ENCODE measurements around the gene CAMTA1.
"Not testable (repeated sequence)": the region's sequence is repeated elsewhere in the genome, so short reads cannot be mapped to it uniquely, and the experiment has no call there.

CAMTA1 gene

GRCh38 chr1:7589080-7589735 is 804.0 kb downstream of the CAMTA1 start:
- DNase-seq, result no peak

DNA sequence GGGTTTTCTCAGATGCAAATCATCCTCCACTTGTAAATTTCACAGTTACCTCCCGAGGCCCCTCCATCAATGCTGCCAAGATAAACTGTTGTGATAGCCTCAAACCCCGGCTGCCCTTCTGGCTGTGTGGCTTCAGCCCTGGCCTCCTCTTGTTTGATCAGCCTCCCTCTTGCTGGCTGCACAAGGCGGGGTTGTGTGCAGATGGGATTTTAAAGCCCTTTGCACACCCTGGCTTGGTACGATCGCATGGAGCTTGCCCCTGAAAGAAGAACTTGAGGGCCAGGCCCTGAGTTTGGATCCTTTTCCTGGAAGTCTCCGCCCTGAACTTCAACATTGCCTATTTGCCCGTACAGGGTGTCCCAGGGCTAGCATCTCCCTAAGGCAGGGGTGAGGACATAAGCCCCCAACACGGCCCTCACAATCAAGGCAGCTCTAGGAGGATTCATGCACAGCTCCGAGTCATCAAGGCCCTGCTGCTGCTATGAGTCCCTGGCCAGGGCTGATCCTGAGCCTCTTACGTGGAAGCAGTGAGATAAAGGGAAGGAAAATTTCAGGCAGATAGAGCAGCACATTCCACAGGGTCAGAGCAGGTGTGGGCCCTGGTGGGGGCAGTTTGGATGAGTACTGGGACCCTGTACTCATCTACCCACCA is 804.6 kb downstream of the CAMTA1 start:
- DNase-seq, result no peak

- no peak for DNase-seq
Observed at GRCh38 chr1:7590426-7590790, 805.2 kb downstream of the CAMTA1 start.

DNA sequence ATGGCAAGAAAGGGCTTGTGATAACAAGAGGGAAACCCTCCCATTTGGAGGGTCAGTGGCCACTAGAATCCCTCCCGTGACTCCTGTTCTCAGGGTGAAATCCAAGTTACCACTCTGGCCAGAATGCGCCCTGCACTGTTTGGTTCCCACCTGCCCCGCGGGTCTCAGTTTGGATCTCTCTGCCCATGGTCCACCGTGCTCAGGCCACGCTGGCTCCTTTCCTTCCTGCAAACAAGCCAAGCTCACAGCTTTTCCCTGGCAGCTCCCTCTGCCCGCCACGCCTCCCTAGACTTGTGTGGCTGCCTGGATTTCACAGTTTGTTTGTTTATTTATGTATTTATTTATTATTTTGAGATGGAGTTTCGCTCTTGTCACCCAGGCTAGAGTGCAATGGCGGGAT is 806.3 kb downstream of the CAMTA1 start:
- no peak for DNase-seq

DNA sequence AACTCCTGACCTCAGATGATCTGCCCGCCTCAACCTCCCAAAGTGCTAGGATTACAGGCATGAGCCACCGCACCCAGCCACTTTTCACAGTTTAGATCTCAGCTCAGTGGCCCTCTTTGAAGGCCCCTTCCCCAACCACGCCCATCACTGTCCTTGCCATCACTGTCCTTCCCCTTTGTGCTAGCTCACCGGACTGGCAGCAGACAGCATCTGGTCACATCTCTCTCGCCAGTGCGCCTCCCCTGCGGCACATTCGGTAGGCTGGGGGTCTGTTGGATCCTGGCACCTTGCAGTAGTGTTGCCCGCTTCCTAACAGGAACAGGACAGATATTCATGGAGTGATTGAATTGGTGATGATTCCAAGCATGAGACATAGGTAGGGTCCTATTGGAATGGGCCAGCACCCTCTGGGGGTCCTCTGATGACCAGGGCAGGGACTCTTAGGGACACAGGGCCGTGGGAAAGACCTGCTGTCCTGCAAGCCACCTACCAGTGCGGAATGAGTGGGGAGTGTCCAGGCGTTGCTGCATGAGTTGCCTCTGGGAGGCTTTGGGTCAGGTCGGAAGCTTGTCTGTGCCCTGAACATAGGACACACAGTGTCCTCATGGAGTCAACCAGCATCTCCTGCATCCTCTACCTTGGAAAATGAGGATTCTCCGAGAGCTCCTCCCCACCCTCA is 807.0 kb downstream of the CAMTA1 start:
- no peak for DNase-seq

GRCh38 chr1:7594002-7594713 is 808.9 kb downstream of the CAMTA1 start:
- DNase-seq, result no peak

DNA sequence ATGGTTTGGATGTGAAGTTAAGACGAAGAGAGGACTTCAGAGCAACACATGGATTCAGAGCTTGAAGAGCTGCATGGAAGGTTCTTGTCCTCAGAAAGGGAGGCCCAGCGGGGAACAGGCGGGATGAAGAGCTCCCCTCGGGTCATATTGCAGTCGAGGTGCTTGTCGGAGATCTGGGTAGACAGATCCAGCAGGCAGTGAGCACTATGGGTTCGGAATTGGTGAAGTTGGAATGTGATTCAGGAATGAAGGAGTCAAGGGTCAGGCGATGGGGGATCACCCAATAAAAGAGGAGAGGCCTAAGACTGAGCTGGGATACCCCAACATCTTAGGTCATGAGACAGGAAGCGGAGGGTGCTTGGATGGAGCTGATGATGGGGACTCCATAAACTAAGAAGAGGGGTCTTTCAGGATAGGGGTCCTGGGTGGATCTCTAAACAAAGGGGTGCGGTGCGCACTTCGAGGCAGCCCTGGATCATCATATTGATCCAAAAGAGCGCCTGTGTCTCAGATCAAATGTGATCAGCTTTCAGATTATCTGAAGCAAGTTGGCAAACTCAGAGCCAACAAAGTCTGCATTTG is 809.6 kb downstream of the CAMTA1 start:
- DNase-seq, result no peak

DNA sequence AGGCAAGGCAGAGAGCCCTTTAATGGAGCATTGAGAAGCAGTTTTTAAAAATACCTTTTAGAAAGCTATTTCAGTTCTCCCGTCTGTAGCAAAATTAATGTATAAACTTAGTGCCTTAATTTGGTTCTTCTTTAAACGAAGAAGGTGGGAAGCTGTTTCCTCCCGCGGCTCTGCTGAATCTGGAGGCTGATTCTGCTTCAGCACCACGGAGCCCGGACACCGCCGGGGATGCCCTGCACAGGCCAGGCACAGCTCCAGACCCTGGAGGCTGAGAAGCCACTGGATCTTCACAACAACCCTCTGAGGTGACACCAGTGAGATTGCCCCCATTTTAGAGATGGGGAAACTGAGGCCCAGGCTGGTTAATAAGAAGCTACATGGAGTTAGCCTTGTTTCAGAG is 810.1 kb downstream of the CAMTA1 start:
- DNase-seq, result no peak

GRCh38 chr1:7596126-7596965 is 811.1 kb downstream of the CAMTA1 start:
- no peak for DNase-seq

GRCh38 chr1:7598058-7598457 is 812.8 kb downstream of the CAMTA1 start:
- not testable (repeated sequence) for DNase-seq

DNA sequence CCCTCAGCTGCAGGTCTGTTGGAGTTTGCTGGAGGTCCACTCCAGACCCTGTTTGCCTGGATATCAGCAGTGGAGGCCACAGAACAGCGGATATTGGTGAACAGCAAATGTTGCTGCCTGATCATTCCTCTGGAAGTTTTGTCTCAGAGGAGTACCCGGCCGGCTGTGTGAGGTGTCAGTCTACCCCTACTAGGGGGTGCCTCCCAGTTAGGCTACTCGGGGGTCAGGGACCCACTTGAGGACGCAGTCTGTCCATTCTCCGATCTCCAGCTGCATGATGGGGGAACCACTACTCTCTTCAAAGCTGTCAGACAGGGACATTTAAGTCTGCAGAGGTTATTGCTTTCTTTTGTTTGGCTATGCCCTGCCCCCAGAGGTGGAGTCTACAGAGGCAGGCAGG is 819.7 kb downstream of the CAMTA1 start:
- not testable (repeated sequence) for DNase-seq

- no peak for DNase-seq
Observed at GRCh38 chr1:7606096-7606495, 820.8 kb downstream of the CAMTA1 start.

DNA sequence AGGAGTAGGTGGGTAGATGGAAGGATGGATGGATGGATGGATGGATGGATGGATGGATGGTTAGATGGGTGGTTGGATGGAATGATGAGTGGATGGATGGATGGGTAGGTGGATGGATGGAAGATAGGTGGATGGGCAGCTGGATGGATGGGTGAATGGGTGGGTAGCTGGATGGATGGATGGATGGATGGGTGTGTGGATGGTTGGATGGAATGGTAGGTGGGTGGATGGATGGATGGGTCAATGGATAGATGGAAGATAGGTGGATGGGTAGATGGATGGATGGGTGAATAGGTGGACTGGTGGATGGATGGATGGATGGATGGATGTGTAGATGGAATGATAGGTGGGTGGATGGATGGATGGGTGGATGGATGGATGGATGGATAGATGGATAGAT is 821.8 kb downstream of the CAMTA1 start:
- no peak for DNase-seq

GRCh38 chr1:7608628-7609305 is 823.5 kb downstream of the CAMTA1 start:
- DNase-seq, result no peak

DNA sequence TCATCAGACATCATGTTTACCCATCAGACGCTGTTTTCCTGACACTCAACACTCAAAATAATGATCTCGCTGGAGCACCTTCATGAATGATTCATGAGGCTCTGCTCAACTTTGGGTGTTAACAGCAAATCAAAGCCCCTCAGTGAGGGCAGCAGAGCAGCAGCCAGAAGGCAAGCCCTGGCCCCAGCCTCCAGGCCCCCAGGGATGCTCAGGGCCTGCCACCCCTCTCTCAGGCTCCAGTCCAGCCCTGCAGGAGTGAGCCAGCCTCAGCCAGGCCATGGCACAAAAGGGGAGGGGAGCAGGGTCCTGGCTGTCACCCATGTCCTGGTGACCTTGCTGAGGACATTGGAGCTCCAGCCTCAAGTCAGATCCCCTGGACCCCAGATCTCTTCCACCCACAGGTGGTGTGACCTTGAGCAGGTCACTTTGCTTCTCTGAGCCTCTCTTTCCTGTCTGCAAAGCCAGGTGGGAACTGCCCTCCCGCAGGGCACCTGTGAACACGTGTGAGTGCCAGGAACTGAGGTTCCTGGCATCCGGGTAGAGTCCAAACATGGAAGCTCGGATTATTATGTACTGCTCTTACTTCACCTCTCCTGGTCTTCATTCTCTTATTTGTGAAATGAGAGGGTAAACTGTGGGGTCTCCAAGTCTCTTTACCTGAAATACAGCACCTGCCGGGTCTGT is 824.2 kb downstream of the CAMTA1 start:
- DNase-seq, result no peak

GRCh38 chr1:7610106-7610731 is 825.0 kb downstream of the CAMTA1 start:
- DNase-seq, result no peak

GRCh38 chr1:7610936-7611335 is 825.7 kb downstream of the CAMTA1 start:
- DNase-seq, result no peak

DNA sequence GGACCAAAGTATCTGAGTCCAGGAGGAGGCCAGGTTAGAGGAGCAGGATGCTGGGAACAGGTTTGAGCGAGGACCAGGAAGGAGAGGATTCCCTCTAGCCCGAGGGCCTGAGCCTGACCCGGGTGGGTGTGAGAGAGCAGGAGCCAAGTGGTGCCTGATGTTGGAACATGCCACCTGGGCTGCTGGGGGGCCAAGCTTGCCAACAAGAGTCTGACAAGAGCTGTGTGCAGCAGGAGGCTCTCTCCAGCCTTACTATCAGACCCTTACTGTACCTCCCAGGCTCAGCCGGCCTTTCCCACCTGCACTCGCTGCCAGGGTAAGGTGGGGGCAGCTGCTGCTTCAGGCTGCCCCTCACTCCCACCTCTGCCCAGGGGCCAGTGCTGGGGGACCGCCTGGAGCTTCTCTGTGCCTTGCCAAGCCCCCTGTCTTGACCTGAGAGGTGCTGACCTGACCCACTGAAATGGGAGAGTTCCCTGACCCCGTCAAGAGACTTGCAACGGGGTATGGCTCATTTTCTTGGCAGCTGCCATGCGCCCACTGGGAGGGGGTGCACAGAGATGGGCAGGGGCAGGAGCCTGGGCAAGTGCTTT is 826.3 kb downstream of the CAMTA1 start:
- DNase-seq, result no peak

- no peak for DNase-seq
Observed at GRCh38 chr1:7613106-7613850, 828.0 kb downstream of the CAMTA1 start.

GRCh38 chr1:7613851-7614205 is 828.6 kb downstream of the CAMTA1 start:
- DNase-seq, result no peak
